GM21786 (cell line): ENCODE results near the gene ORAI3.

Source experiments
- ATAC-seq: cut with Tn5 transposase; IDR thresholded peaks from one replicate; pipeline ENCODE4 v1.9.1; 2021; ENCODE audit not compliant: unreplicated experiment

The ORAI3 gene

DNA sequence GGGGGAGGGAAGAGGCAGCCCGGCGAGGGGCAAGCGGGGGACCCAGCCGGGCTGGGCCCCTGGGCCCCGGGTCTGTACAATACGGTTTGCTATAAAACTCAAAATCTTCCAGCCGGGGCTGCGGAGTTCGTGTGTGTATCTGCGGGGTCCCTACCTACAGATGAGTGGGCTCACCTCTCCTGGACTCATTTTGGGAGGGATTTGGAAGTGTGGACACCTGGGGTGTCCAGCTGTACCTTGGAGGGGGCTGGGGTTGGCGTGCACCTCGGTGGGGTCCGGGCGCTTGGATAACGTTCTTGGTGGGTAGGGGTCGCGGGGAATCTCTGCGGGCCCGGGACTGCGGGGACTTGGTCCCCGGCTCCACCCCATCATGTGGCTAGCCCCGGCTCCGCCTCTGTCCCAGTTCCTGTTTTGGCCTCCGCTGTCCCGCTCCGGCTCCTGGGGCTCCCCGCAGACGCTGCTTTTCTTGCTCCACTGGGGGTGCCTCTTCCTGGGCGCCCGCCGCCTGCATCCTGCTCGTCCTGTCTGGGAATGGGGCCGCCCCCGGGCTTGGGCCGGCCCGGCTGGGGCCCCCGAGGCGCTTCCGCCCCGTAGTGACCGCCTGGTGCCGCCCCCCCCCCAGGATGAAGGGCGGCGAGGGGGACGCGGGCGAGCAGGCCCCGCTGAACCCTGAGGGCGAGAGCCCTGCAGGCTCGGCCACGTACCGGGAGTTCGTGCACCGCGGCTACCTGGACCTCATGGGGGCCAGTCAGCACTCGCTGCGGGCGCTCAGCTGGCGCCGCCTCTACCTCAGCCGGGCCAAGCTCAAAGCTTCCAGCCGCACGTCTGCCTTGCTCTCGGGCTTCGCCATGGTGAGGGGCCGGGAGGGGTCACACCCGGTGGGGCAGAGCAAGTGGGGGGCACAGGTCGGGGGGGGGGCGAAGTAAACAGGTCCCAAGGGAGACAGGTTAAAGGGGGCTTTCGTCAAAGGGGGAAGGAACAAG, at the start of gene ORAI3:
Gene ORAI3, plus strand, starts transcription at position 402 of the 983 bp plus-strand sequence. Its CDS starts 222 bp downstream, at position 624.
- peak; percentile 60 for ATAC-seq

DNA sequence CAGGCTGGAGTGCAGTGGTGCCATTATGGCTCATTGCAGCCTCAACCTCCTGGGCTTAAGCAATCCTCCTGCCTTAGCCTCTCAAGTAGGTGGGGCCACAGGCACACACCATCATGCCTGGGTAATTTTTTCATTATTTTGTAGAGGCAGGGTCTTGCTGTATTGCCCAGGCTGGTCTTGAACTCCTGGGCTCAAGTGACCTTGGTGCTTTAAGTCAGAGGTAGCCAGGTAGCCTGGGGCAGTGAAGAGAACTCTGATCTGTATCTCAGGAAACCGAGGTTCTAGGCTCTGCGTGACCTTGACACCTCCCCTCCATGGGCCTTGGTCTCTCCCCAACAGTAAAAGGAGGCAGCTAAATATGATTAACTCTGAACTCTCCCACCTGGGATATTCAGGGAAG, 49.1 kb upstream of the ORAI3 start:
- ATAC-seq: no peak

DNA sequence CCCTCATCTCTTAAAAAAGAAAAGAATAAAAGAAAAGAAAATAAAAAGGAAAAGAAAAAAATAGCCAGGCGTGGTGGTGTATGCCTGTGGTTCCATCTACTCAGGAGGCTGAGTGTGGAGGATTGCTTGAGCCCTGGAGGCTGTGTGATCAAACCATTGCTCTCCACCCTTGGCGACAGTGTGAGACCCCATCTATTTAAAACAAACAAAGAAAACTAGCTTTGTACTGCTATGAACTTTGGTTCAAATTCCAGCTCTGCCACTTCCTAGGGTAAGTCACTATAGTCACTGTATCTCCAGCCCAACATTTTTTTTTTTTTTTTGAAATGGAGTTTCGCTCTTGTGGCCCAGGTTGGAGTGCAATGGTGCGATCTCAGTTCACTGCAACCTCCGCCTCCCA, 48.3 kb upstream of the ORAI3 start:
- ATAC-seq: no peak

DNA sequence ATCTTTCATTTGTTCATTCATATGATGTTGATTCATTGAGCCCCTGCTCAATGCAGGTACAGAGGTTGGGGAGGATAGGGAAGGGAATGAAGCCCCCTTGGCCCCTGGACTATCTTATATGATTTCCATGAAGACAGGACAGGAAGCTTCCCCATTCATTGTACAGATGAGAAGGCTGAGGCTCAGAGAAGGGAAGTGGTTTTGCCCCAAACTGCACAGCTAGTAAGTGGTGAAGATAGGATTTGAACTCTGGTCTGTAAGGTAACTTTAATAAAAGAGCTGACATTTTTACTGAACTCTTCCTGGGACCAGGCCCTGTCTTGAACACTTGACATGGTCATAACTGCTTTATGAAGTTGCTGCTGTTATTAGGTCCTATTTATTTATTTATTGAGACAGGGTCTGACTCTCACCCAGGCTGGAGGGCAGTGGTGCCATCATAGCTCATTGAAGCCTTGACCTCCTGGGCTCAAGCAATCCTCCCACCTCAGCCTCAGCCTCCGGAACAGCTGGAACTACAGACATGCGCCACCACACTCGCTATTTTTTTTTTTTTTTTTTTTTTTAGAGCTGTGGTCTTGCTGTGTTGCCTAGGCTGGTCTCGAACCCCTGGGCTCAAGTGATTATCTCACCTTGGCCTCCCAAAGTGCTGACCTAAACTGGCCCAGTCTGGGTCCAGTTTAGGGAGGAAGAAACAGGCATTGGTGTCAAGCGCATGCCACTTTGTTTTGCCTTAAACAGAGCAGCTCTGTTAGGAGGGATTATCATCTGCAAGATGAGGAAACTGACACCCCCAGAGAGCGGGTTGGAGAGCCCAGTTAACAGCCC, 47.5 kb upstream of the ORAI3 start:
- ATAC-seq: no peak

DNA sequence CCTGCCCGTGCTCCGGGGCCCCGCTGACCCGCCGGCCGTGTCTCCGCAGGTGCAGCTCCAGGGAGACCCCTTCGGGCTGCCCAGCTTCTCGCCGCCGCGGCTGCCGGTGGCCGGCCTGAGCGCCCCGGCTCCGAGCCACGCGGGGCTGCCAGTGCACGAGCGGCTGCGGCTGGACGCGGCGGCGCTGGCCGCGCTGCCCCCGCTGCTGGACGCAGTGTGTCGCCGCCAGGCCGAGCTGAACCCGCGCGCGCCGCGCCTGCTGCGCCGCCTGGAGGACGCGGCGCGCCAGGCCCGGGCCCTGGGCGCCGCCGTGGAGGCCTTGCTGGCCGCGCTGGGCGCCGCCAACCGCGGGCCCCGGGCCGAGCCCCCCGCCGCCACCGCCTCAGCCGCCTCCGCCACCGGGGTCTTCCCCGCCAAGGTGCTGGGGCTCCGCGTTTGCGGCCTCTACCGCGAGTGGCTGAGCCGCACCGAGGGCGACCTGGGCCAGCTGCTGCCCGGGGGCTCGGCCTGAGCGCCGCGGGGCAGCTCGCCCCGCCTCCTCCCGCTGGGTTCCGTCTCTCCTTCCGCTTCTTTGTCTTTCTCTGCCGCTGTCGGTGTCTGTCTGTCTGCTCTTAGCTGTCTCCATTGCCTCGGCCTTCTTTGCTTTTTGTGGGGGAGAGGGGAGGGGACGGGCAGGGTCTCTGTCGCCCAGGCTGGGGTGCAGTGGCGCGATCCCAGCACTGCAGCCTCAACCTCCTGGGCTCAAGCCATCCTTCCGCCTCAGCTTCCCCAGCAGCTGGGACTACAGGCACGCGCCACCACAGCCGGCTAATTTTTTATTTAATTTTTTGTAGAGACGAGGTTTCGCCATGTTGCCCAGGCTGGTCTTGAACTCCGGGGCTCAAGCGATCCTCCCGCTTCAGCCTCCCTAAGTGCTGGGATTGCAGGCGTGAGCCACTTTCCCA, 46.6 kb upstream of the ORAI3 start:
- peak; percentile 47 for ATAC-seq

DNA sequence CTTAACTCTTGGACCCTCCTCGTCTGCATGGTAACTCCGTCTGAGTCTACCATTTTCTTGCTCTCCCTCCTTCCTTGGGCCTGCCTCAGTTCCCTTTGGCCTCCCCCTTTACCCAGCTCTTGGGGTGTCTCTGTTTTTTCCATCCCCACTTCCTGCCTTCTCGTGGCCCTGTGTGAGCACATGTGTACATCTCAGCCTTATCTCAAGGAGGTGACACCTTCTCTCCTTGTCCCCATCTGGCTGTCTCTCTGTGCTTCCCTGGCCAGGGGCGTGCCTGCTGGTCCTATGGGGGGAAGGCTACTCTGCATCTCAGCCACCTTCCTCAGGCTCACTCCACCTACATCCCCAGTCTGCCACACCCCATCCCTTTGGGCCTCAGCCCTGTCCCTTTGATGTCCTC, 45.9 kb upstream of the ORAI3 start:
- ATAC-seq: no peak

DNA sequence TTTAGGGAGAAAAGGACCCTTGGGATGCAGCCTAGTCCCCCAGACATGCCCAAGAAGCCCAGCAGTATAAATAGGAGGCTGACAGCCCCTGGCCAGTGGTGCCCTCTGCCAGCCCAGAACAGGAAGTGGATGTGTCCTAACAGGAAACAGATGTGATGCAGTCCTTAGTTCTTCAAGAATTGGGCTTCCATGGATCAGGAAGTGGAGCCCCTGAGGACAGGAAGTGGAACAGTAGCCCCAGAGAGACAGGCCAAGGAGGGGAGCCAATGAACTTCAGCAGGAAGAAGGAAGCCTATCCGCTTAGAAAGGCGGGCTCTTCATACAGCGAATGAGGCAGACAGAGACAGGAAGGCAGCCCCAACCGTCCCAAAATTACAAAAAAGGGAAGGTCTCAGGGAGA, 45.3 kb upstream of the ORAI3 start:
- no peak for ATAC-seq

DNA sequence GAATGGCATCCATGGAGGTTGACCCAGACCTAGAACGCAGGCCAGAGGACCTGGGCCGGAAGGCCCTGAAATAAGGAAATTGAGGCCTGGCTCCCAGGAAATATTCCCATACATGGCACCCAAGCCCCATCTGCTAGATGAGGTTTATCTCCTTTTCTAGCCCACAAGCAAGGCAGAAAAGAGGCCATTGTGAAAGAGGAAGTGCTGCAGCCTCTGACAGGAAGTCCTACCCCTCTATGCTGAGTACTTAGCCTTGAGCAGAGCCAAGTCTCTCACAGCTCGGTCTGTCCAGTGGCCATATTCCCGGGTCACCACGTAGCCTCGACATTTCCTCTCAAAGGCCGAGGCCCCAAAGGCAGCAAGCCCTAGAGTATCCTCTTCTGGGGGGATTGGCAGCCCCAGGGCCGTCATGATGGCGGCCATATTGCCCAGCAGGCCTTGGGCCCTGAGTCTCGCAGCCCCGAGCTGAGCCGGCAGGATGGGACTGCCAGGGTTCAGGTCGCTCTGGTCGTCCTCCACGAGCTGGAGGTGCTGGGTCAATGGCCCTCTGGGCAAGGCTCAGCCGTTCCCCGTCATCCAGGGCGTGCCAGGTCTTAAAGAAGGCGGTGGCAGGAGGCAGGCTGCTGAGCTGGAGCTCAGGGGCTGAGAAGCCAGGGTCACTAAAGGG, 44.6 kb upstream of the ORAI3 start:
- ATAC-seq: no peak

DNA sequence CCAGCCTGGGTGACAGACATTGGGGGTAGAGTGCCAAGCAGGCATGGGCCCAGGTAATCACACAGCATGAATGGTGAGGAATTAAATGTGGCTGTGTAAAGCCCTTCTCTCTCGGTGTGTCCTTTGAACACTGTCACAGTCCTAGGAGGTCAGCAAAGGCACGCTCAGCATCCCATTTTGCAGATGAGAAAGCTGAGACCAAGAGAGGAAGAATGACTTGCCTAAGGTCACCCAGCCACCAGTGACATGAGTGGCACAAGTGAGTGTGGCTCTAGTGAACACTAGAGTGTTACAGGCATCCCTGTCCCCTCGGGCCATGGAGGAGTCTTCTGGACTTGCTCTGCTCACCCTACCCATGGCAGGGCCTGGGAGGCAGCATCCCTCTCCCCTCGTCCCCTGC, 41.8 kb upstream of the ORAI3 start:
- ATAC-seq: no peak

DNA sequence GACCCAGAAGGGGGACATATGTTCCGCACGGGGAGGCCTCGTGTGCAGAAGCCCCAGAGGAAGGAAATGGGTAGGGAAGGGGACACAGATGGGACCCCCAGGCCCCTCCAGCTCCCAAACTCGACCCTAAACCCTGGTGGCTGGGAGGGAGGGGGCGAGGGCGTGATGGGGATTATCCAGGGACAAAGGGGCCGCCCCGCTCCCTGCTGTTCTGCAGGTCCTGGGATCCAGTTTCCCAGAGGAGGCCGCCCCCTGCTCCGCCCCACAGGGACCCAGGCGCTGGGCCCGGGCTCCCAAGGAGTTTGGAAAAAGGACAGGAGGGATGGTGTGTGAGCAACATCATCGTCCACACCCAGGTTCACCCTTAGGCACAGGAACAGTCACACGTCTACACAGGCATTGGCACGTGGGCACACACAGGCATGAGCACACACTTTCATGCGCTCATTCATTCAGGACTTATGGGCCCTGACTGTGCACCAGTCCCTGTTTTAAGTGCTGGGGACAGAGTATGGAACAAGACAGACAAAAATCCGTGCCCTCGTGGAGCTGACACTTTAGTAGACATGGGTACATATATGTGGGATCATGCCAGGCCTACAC, 38.3 kb upstream of the ORAI3 start:
- ATAC-seq: no peak

DNA sequence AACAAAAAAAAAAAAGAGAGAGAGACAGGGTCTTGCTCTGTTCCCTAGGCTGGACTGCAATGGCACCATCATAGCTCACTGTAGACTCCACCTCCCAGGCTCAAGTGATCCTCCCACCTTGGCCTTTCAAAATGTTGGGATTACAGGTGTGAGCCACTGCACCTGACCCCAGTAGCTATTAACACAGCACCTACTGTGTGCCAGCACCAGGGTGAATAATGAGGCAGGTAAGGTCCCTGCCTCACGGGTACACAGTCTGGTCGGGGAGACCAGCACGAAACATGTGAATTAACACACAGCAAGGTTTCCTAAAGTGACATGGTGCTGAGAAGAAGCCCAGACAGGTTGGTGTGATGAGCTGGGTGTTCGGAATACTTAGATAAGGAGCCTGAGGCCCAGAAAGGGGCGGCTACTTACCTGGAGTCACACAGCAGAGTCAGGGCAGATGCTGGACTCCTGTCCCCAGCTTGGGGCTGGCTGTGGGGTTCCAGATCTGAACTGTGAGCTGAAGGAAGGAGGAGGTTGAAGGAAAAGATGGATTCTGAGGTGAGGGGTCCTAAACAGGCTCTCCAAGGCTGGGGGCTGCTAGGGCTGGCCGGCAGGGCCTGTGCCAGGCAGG, 36.0 kb upstream of the ORAI3 start:
- no peak for ATAC-seq

DNA sequence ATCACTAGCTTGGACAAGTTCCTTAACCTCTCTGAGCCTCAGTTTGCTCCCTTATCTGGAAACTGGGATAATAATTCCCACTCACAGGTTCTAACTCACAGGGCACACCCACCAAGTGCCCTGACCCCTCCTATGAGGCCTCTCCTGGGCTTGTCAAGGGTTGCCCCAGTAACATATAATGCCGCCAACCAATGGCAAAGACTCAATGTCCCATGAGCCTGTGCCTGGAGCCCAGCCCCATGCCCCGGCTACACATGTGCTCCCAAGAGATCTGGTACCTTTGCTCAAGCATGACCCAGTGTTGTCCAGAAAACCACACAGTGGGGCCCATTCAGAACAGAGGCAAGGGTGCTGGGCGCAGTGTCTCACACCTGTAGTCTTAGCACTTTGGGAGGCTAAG, 34.0 kb upstream of the ORAI3 start:
- no peak for ATAC-seq

DNA sequence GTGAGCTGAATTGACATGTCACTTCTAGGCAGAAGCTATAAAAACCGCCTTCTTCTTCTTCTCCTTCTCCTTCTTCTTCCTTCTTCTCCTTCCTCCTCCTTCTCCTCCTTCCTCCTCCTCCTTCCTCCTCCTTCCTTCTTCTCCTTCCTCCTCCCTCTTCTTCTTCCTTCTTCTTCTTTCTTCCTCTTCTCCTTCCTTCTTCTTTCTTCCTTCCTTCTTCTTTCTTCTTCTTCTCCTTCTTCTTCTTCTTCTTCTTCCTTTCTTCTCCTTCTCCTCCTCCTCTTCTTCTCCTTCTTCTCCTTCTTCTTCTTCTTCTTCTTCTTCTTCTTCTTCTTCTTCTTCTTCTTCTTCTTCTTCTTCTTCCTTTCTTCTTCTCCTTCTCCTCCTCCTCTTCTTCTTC, 30.3 kb upstream of the ORAI3 start:
- ATAC-seq: no peak

DNA sequence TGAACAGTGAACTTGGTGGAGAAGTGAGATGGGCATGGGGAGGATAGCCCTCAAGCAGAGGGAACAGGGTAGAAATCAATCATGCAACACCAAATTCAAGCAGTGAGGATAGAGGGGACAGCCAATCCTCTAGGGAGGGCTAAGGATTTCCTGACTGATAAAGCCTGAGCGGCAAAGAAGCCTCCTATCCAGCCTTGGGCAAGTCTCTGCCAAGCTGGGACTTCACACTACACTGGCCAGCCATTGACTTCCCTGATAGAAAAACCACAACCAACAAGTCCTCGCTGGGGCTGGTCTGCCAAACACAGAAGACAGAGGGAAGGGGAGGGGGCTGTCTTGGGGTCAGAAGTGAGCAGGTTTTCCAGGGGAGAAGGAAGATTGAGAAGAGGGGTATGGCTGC, 28.0 kb upstream of the ORAI3 start:
- no peak for ATAC-seq

DNA sequence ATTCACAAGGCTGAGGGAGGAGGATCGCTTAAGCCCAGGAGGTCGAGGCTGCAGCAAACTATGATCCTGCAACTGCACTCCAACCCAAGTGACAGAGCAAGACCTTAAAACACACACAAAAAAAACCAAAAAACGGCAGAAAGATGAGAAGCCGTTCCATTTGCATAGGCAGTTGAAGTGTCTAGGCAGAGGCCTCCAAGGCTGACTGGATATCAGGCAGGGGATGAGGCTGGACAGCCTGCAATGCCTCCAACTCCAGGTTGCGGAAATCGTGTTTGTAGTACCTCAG, 27.5 kb upstream of the ORAI3 start:
- no peak for ATAC-seq

DNA sequence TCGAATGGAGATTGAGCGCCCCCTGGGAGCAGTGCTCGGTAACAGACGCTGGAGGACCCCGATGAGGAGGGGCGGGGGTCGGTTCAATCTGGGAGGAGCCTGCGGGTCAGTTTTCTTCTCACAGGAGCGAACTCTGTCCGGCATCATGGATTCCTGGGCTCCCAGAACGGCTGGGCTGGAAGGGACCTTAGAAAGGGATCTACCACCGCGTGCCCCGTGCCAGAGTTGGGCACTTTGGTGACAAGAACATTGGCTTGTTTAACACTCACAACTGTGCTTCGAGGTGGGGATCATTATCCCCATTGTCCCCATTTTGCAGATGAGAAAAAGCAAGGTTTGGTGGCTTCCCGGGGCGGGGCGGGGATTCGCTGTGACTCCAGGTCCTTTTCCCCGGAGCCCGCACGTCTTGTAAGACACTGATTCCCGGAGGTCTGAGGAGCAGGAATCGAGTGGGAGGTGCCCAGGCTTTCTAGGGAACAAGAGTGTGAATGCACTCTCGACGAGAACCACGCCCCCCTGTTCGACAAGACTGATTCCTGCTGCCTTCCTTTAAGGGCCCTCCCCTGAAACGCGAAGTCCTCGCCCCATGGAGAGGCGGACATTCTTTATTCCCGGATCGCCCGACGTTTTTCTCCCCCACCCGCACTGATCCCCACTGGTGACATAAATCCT, 27.0 kb upstream of the ORAI3 start:
- no peak for ATAC-seq

DNA sequence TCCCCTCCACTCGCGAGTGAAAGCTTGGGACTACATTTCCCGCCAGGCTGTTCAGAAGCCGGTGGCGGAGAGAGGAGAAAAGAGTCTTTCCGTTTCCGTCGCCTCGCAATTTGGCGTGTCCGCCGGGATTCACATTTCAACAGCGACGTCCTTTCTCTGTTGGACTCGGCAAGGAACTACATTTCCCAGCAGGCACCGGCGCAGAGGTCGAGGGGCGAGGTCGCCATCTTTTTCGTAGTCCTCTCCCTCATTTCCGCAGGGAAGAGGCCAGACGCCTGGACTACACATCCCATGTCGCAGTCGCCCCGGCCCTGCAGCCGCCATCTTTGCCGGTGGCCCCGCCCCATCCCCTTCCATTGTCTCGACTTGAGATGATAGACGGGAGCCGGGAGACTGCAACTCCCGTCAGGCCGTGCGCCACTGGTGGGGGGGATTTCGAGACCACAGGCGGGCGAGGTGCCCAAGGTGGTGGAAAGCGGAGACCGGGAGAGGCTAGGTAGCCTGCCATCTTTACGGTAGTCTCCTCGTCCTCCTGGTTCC, 26.4 kb upstream of the ORAI3 start:
- peak; percentile 69 for ATAC-seq

DNA sequence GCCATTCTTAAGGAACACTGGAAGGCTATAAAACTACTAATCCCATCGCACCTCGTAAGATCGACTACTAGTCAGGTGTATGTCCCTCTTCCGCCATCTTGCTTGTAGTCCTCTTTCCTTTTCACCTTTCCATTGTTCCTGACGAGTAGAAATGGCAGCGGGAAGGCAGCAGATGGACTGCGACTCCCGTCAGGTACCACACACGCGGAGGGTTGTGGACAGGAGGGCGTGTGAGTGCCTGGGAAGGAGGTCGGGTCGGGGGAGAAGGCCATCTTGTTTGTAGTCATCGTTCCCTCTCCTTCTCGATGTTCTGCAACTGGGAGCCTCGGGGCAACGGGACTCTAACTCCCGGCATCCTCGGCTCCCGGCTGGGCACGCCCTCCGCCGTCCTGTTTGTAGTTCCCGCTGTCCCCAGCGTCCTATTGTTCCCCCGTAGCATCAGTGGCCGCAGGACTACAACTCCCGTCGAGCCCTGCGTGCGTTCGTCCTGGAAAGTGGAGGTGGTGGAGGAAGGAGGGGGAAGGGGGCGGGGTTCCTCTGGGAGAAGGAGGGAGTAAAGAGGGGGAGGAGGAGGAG, 25.8 kb upstream of the ORAI3 start:
- peak; percentile 63 for ATAC-seq
